Keratinocyte (primary cell): Measurements from ENCODE around the gene STK24. TPM values are rescaled to one million over a fixed set of nuclear protein-coding genes. Genes with fewer than 3 reads are reported as not detected.

Source experiments
- DNase-seq: peaks from one replicate; pipeline ENCODE4 v3.0.0-alpha.2; 2011; ENCODE audit warnings: low read depth, missing footprints, low spot score
- FAIRE-seq: peaks from 2 replicates; lab custom pipeline; 2011; peaks lifted over from hg19 to GRCh38; lab: Jason Lieb, UNC
- H2AFZ ChIP-seq: 2 replicates; pipeline ENCODE4 v1.6.0; 2012; ENCODE audit warnings: low read length, control low read depth, inconsistent platforms; ENCODE audit not compliant: control insufficient read depth
- H3K27ac ChIP-seq: 2 replicates; pipeline ENCODE4 v1.5.1; 2011; ENCODE audit warnings: low read length; ENCODE audit not compliant: control insufficient read depth, insufficient read depth
- H3K27me3 ChIP-seq: 3 replicates; pipeline ENCODE4 v1.6.0; 2011; ENCODE audit warnings: low read length; ENCODE audit not compliant: control insufficient read depth, insufficient read depth; ENCODE audit errors: extremely low read depth
- H3K36me3 ChIP-seq, 2 experiments: 2 replicates in 1 of 2; 3 replicates in 1 of 2; pipeline ENCODE4 v1.5.1; 2011; ENCODE audit warnings: low read length in 2 of 2, mild to moderate bottlenecking in 1 of 2; ENCODE audit not compliant: control insufficient read depth in 2 of 2, insufficient read depth in 2 of 2; ENCODE audit errors: extremely low read depth in 1 of 2
- H3K4me1 ChIP-seq: 3 replicates; pipeline ENCODE4 v1.5.1; 2011; ENCODE audit warnings: low read length; ENCODE audit not compliant: control insufficient read depth, insufficient read depth; ENCODE audit errors: extremely low read depth
- H3K4me2 ChIP-seq: 3 replicates; pipeline ENCODE4 v1.6.0; 2011; ENCODE audit warnings: low read depth, low read length; ENCODE audit not compliant: control insufficient read depth, insufficient read depth; ENCODE audit errors: extremely low read depth
- H3K4me3 ChIP-seq, 3 experiments: fragments of 200-600 bp in 1 of 3; sonication (generic) in 1 of 3; 2 replicates in 2 of 3; 3 replicates in 1 of 3; pipeline ENCODE4 v1.5.1; 2011 to 2016; ENCODE audit warnings: low read length in 3 of 3, mild to moderate bottlenecking in 3 of 3, control low read depth in 2 of 3, inconsistent platforms in 1 of 3, low read depth in 1 of 3, mixed read lengths in 1 of 3, mixed run types in 1 of 3, moderate library complexity in 1 of 3; ENCODE audit not compliant: control insufficient read depth in 2 of 3, insufficient read depth in 2 of 3; ENCODE audit errors: extremely low read depth in 1 of 3
- H3K79me2 ChIP-seq: 2 replicates; pipeline ENCODE4 v1.6.0; 2012; ENCODE audit warnings: low read length; ENCODE audit not compliant: control insufficient read depth, insufficient read depth
- H3K9ac ChIP-seq: 3 replicates; pipeline ENCODE4 v1.6.0; 2011; ENCODE audit warnings: low read length; ENCODE audit not compliant: control insufficient read depth, insufficient read depth; ENCODE audit errors: extremely low read depth
- H3K9me1 ChIP-seq: 3 replicates; pipeline ENCODE4 v1.6.0; 2011; ENCODE audit warnings: low read length; ENCODE audit not compliant: control insufficient read depth, insufficient read depth; ENCODE audit errors: extremely low read depth
- H3K9me3 ChIP-seq: 2 replicates; pipeline ENCODE4 v1.5.1; 2012; ENCODE audit warnings: low read depth, low read length; ENCODE audit not compliant: control insufficient read depth
- H4K20me1 ChIP-seq: 3 replicates; pipeline ENCODE4 v1.6.0; 2011; ENCODE audit warnings: low read length; ENCODE audit not compliant: control insufficient read depth, insufficient read depth; ENCODE audit errors: extremely low read depth
- EZH2 ChIP-seq: IDR thresholded peaks from one replicate; pipeline ENCODE4 v1.6.1; 2012; ENCODE audit warnings: inconsistent platforms, mild to moderate bottlenecking, low read length, moderate library complexity
- dilution Hi-C: fragments of 300-500 bp; cut with MboI; formaldehyde crosslinking; loops from one replicate; pipeline ENCODE4 v1.7.0; 2020; ENCODE audit warnings: low sequenced_read_pairs; ENCODE audit not compliant: extremely low pct_ligation_motif_present
- polyA plus RNA-seq, 5 experiments: library from polyadenylated mRNA; depleted of rRNA in 3 of 5; stranded (reverse) in 3 of 5; stranded (forward) in 1 of 5; unstranded in 1 of 5; fragments of >200 nt; gene quantifications; 1 replicate in 1 of 5; 2 replicates in 3 of 5; 3 replicates in 1 of 5; pipeline versions ENCODE4 v1.2.1 to v1.2.3, GENCODE V29; 2011 to 2012; ENCODE audit warnings: missing spikeins in 2 of 5, low read depth in 1 of 5, low replicate concordance in 1 of 5
- TF ChIP-seq, protein P1 (sequence below), 3 experiments: IDR thresholded peaks in 1 of 3; conservative IDR thresholded peaks in 1 of 3; optimal IDR thresholded peaks in 1 of 3; 2 replicates in 2 of 3; 3 replicates in 1 of 3; pipeline versions ENCODE3 to v1.5.1; 2011; ENCODE audit warnings: low read length in 3 of 3, mild to moderate bottlenecking in 3 of 3, moderate library complexity in 2 of 3, control low read depth in 1 of 3, inconsistent platforms in 1 of 3; ENCODE audit not compliant: insufficient read depth in 2 of 3; ENCODE audit errors: extremely low read depth in 1 of 3

Gene STK24
- polyA plus RNA-seq, 1 donor (not counting 4 experiments of a cell fraction or from before 2014, with no cell fraction given), result 81.6 TPM

DNA sequence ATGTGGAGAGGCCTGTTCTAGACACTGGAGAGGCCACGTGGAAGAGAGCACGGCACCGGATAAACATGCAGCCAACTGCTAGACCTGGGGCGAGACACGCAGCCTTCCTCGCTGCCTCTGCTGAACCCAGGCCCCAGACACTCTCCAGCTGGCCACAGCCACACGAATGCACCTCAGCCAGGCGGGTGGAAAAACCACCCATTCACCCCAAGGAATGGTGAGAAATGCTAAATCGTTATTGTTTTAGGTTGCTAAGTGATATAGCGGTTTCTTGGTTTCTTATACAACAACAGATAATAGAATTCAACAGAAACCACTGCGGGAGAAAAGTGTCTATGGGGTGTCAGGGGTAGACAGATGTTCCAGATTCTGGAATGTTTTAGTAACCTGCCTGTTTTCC is 52.5 kb downstream of the STK24 start:
- H3K9me3 ChIP-seq, result no peaks in the 10 kb centered on the region
- H3K27me3 ChIP-seq, result no peaks in the 10 kb centered on the region
- peaks cover 9% of the 10 kb centered on the region for H3K4me1 ChIP-seq
- H3K4me3 ChIP-seq, result no peak overlapping the region
- no peak for TF ChIP-seq EZH2
- TF ChIP-seq, protein P1, sequence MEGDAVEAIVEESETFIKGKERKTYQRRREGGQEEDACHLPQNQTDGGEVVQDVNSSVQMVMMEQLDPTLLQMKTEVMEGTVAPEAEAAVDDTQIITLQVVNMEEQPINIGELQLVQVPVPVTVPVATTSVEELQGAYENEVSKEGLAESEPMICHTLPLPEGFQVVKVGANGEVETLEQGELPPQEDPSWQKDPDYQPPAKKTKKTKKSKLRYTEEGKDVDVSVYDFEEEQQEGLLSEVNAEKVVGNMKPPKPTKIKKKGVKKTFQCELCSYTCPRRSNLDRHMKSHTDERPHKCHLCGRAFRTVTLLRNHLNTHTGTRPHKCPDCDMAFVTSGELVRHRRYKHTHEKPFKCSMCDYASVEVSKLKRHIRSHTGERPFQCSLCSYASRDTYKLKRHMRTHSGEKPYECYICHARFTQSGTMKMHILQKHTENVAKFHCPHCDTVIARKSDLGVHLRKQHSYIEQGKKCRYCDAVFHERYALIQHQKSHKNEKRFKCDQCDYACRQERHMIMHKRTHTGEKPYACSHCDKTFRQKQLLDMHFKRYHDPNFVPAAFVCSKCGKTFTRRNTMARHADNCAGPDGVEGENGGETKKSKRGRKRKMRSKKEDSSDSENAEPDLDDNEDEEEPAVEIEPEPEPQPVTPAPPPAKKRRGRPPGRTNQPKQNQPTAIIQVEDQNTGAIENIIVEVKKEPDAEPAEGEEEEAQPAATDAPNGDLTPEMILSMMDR (optimal IDR thresholded peaks at IDR 0.05 in 1 of 3, IDR thresholded peaks at IDR 0.05 in 1 of 3, conservative IDR thresholded peaks at IDR 0.05 in 1 of 3; ENCODE audit: extremely low read depth in 1 of 3, insufficient read depth in 2 of 3, low read length in 3 of 3), result no peak
- no peak overlapping the region for H2AFZ ChIP-seq
- H3K9ac ChIP-seq, result no peak overlapping the region
- H3K79me2 ChIP-seq, result peaks cover 100% of the 10 kb centered on the region
- H4K20me1 ChIP-seq, result peaks cover 58% of the 10 kb centered on the region
- H3K9me1 ChIP-seq, result peaks cover 19% of the 10 kb centered on the region
- no peak overlapping the region for H3K27ac ChIP-seq
- H3K36me3 ChIP-seq, result peaks cover 1 to 8% of the 10 kb centered on the region in 2 experiments
- dilution Hi-C loops, result no loop called here
- DNase-seq (no peak), FAIRE-seq (no peak)
- H3K4me2 ChIP-seq, result no peak overlapping the region

DNA sequence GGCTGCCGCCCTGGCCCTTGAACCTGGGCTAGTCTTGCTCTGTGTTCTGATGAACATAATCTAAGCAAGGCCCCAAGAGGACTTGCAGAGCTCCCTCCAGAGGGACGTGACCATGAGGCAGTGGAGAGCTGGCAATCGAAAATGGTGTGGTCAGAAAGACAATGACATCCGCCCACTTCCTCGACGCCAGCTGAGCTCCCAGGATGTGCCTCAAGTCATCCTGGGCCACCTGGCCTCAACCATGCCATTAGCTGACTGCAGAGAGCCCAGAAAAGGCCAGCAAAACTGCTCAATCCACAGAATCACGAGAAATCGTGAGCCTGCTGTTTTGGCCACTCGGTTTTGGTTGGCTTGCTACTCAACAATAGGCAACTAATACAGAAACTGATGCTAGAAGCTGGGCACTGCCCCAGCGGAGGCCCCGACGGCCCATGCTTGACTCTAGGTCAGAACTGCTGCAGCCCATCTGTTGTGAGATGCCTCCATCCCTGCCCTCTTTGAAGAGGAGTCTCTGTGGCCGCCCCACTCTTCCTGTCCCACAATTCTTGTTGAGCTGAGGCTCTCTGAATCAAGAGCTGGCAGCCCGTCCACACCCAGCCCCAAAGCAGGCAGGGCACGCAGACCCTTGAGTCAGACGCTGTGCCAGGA is 53.3 kb downstream of the STK24 start:
- Histone ChIP-seq H3K4me1 (peaks cover 9% of the 10 kb centered on the region), H3K4me2 (no peak overlapping the region), H3K79me2 (peaks cover 97% of the 10 kb centered on the region), H3K9me1 (peaks cover 19% of the 10 kb centered on the region), H3K4me3 (no peak overlapping the region), H4K20me1 (peaks cover 50% of the 10 kb centered on the region), H3K27me3 (no peaks in the 10 kb centered on the region), H3K27ac (no peak overlapping the region), H3K9me3 (no peaks in the 10 kb centered on the region), H3K9ac (no peak overlapping the region), H3K36me3 (peaks cover 3 to 8% of the 10 kb centered on the region in 2 experiments), H2AFZ (no peak overlapping the region)
- no peak for FAIRE-seq
- DNase-seq, result no peak
- TF ChIP-seq, protein P1 (optimal IDR thresholded peaks at IDR 0.05 in 1 of 3, IDR thresholded peaks at IDR 0.05 in 1 of 3, conservative IDR thresholded peaks at IDR 0.05 in 1 of 3; ENCODE audit: extremely low read depth in 1 of 3, insufficient read depth in 2 of 3, low read length in 3 of 3), result no peak
- no peak for TF ChIP-seq EZH2
- dilution Hi-C loops, result no loop called here
